Keratinocyte (primary cell): ENCODE results near the gene BARX2. TPM values are rescaled to one million over a fixed set of nuclear protein-coding genes. Genes with fewer than 3 reads are reported as not detected.

Experiments used
- DNase-seq: peaks from one replicate; pipeline ENCODE4 v3.0.0-alpha.2; 2011; ENCODE audit warnings: low read depth, missing footprints, low spot score
- FAIRE-seq: peaks from 2 replicates; lab custom pipeline; 2011; peaks lifted over from hg19 to GRCh38; lab: Jason Lieb, UNC
- H2AFZ ChIP-seq: 2 replicates; pipeline ENCODE4 v1.6.0; 2012; ENCODE audit warnings: low read length, control low read depth, inconsistent platforms; ENCODE audit not compliant: control insufficient read depth
- H3K27ac ChIP-seq: 2 replicates; pipeline ENCODE4 v1.5.1; 2011; ENCODE audit warnings: low read length; ENCODE audit not compliant: control insufficient read depth, insufficient read depth
- H3K27me3 ChIP-seq: 3 replicates; pipeline ENCODE4 v1.6.0; 2011; ENCODE audit warnings: low read length; ENCODE audit not compliant: control insufficient read depth, insufficient read depth; ENCODE audit errors: extremely low read depth
- H3K36me3 ChIP-seq, 2 experiments: 2 replicates in 1 of 2; 3 replicates in 1 of 2; pipeline ENCODE4 v1.5.1; 2011; ENCODE audit warnings: low read length in 2 of 2, mild to moderate bottlenecking in 1 of 2; ENCODE audit not compliant: control insufficient read depth in 2 of 2, insufficient read depth in 2 of 2; ENCODE audit errors: extremely low read depth in 1 of 2
- H3K4me1 ChIP-seq: 3 replicates; pipeline ENCODE4 v1.5.1; 2011; ENCODE audit warnings: low read length; ENCODE audit not compliant: control insufficient read depth, insufficient read depth; ENCODE audit errors: extremely low read depth
- H3K4me2 ChIP-seq: 3 replicates; pipeline ENCODE4 v1.6.0; 2011; ENCODE audit warnings: low read depth, low read length; ENCODE audit not compliant: control insufficient read depth, insufficient read depth; ENCODE audit errors: extremely low read depth
- H3K4me3 ChIP-seq, 3 experiments: fragments of 200-600 bp in 1 of 3; sonication (generic) in 1 of 3; 2 replicates in 2 of 3; 3 replicates in 1 of 3; pipeline ENCODE4 v1.5.1; 2011 to 2016; ENCODE audit warnings: low read length in 3 of 3, mild to moderate bottlenecking in 3 of 3, control low read depth in 2 of 3, inconsistent platforms in 1 of 3, low read depth in 1 of 3, mixed read lengths in 1 of 3, mixed run types in 1 of 3, moderate library complexity in 1 of 3; ENCODE audit not compliant: control insufficient read depth in 2 of 3, insufficient read depth in 2 of 3; ENCODE audit errors: extremely low read depth in 1 of 3
- H3K79me2 ChIP-seq: 2 replicates; pipeline ENCODE4 v1.6.0; 2012; ENCODE audit warnings: low read length; ENCODE audit not compliant: control insufficient read depth, insufficient read depth
- H3K9ac ChIP-seq: 3 replicates; pipeline ENCODE4 v1.6.0; 2011; ENCODE audit warnings: low read length; ENCODE audit not compliant: control insufficient read depth, insufficient read depth; ENCODE audit errors: extremely low read depth
- H3K9me1 ChIP-seq: 3 replicates; pipeline ENCODE4 v1.6.0; 2011; ENCODE audit warnings: low read length; ENCODE audit not compliant: control insufficient read depth, insufficient read depth; ENCODE audit errors: extremely low read depth
- H3K9me3 ChIP-seq: 2 replicates; pipeline ENCODE4 v1.5.1; 2012; ENCODE audit warnings: low read depth, low read length; ENCODE audit not compliant: control insufficient read depth
- H4K20me1 ChIP-seq: 3 replicates; pipeline ENCODE4 v1.6.0; 2011; ENCODE audit warnings: low read length; ENCODE audit not compliant: control insufficient read depth, insufficient read depth; ENCODE audit errors: extremely low read depth
- CTCF ChIP-seq, 3 experiments: IDR thresholded peaks in 1 of 3; conservative IDR thresholded peaks in 1 of 3; optimal IDR thresholded peaks in 1 of 3; 2 replicates in 2 of 3; 3 replicates in 1 of 3; pipeline versions ENCODE3 to v1.5.1; 2011; ENCODE audit warnings: low read length in 3 of 3, mild to moderate bottlenecking in 3 of 3, moderate library complexity in 2 of 3, control low read depth in 1 of 3, inconsistent platforms in 1 of 3; ENCODE audit not compliant: insufficient read depth in 2 of 3; ENCODE audit errors: extremely low read depth in 1 of 3
- EZH2 ChIP-seq: IDR thresholded peaks from one replicate; pipeline ENCODE4 v1.6.1; 2012; ENCODE audit warnings: inconsistent platforms, mild to moderate bottlenecking, low read length, moderate library complexity
- dilution Hi-C: fragments of 300-500 bp; cut with MboI; formaldehyde crosslinking; loops from one replicate; pipeline ENCODE4 v1.7.0; 2020; ENCODE audit warnings: low sequenced_read_pairs; ENCODE audit not compliant: extremely low pct_ligation_motif_present
- polyA plus RNA-seq, 5 experiments: library from polyadenylated mRNA; depleted of rRNA in 3 of 5; stranded (reverse) in 3 of 5; stranded (forward) in 1 of 5; unstranded in 1 of 5; fragments of >200 nt; gene quantifications; 1 replicate in 1 of 5; 2 replicates in 3 of 5; 3 replicates in 1 of 5; pipeline versions ENCODE4 v1.2.1 to v1.2.3, GENCODE V29; 2011 to 2012; ENCODE audit warnings: missing spikeins in 2 of 5, low read depth in 1 of 5, low replicate concordance in 1 of 5

Gene BARX2
- polyA plus RNA-seq, 1 donor (not counting 4 experiments of a cell fraction or from before 2014, with no cell fraction given) = 0.87 TPM

- Histone ChIP-seq H3K9ac (no peak overlapping the region), H4K20me1 (no peaks in the 10 kb centered on the region), H3K79me2 (no peaks in the 10 kb centered on the region), H3K9me3 (no peaks in the 10 kb centered on the region), H3K4me2 (no peak overlapping the region), H2AFZ (no peak overlapping the region), H3K4me3 (no peak overlapping the region), H3K27ac (no peak overlapping the region), H3K27me3 (peaks cover 6% of the 10 kb centered on the region), H3K36me3 (no peaks in the 10 kb centered on the region), H3K4me1 (no peaks in the 10 kb centered on the region), H3K9me1 (no peaks in the 10 kb centered on the region)
- TF ChIP-seq CTCF (optimal IDR thresholded peaks at IDR 0.05 in 1 of 3, IDR thresholded peaks at IDR 0.05 in 1 of 3, conservative IDR thresholded peaks at IDR 0.05 in 1 of 3; ENCODE audit: extremely low read depth in 1 of 3, insufficient read depth in 2 of 3, low read length in 3 of 3) = no peak
- no peak for TF ChIP-seq EZH2
- dilution Hi-C loops = no loop called here
- DNase-seq (no peak), FAIRE-seq (no peak)
These were observed 108.4 kb downstream of the BARX2 start for GRCh38 chr11:129484068-129484467.

GRCh38 chr11:129489249-129489648 lies 113.6 kb downstream of the BARX2 start:
- TF ChIP-seq CTCF (optimal IDR thresholded peaks at IDR 0.05 in 1 of 3, IDR thresholded peaks at IDR 0.05 in 1 of 3, conservative IDR thresholded peaks at IDR 0.05 in 1 of 3; ENCODE audit: extremely low read depth in 1 of 3, insufficient read depth in 2 of 3, low read length in 3 of 3) (no peak), EZH2 (no peak)
- Histone ChIP-seq H3K4me3 (no peak overlapping the region), H2AFZ (no peak overlapping the region), H3K27ac (no peak overlapping the region), H3K9me1 (no peaks in the 10 kb centered on the region), H4K20me1 (no peaks in the 10 kb centered on the region), H3K4me2 (no peak overlapping the region), H3K9me3 (no peaks in the 10 kb centered on the region), H3K79me2 (no peaks in the 10 kb centered on the region), H3K9ac (no peak overlapping the region), H3K36me3 (no peaks in the 10 kb centered on the region), H3K4me1 (no peaks in the 10 kb centered on the region), H3K27me3 (peaks cover 6% of the 10 kb centered on the region)
- DNase-seq = no peak
- dilution Hi-C loops = no loop called here
- no peak for FAIRE-seq
